ENCODE measurements around the gene SLC7A6. TPM values are rescaled to one million over a fixed set of nuclear protein-coding genes. Genes with fewer than 3 reads are reported as not detected.

SLC7A6 gene
- total RNA-seq, 2 donors from 2014 or later: 43.6 to 47.2 TPM

DNA sequence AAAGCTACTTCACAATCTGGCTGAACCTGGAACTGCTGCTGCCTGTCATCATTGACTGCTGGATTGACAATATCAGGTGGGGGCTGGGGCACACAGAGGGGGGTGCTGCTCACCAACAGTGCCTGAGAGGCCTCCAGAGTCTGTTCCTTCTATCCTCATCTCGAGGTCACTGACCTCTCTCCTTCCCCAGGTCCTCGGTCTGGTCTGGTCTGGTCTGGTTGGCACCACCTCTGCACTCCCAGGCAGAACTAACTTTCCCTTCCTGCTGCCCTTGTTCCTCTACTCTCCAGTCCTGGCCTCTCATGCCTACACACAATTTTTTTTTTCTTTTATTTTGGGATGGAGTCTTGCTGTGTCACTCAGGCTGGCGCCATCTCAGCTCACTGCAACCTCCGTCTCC, 15.0 kb upstream of the SLC7A6 start:
- H3K27me3 Mint-ChIP-seq (ENCODE audit: insufficient read depth): peaks cover 18% of the 10 kb centered on the region
- Histone ChIP-seq H3K9ac (ENCODE audit: extremely low read depth, low read length, poor library complexity, severe bottlenecking) (no peak overlapping the region), H3K4me1 (ENCODE audit: control insufficient read depth, insufficient read depth, low read length) (peaks cover 3% of the 10 kb centered on the region), H3K4me3 (ENCODE audit: low read length) (no peak overlapping the region), H3K9me3 (ENCODE audit: control insufficient read depth, low read length) (no peaks in the 10 kb centered on the region), H3K36me3 (ENCODE audit: control insufficient read depth, insufficient read depth, low read length) (no peaks in the 10 kb centered on the region), H3K27ac (ENCODE audit: low read depth, low read length) (no peak overlapping the region), H3K27me3 (ENCODE audit: control insufficient read depth, insufficient read depth, low read length, poor library complexity, severe bottlenecking) (peaks cover 5% of the 10 kb centered on the region)
- no peak overlapping the region for H3K4me3 Mint-ChIP-seq
- peaks cover 4% of the 10 kb centered on the region for H3K4me1 Mint-ChIP-seq
- TF ChIP-seq CTCF (conservative IDR thresholded peaks at IDR 0.05): no peak
- no peak for DNase-seq
- H3K36me3 Mint-ChIP-seq (ENCODE audit: low read depth): peaks cover 19% of the 10 kb centered on the region
- no peaks in the 10 kb centered on the region for H3K9me3 Mint-ChIP-seq
- H3K27ac Mint-ChIP-seq: no peak overlapping the region
- 94 to 97% methylated on average over 4 of the region's 4 CpGs for WGBS, 2 experiments (ENCODE audit: insufficient coverage in 1 of 2, insufficient read length in 1 of 2)

DNA sequence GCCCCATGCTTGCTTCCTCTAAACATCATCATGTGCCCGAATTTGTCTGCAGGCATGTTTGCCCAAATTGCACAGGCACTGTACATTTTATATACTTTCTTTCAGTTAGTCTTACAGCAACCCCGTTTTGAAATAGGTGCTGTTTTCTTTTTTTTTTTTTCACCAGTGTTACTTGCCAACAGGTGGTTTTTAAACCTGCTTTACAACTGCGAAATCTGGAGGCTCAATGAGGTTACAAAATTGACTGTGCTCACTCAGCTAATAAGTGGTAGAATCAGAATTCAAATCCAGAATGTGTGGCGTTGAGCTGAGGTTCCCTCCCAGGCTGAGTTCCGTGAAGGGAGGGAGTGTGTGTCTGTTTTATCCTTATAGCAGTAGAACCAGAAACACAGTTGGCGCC, 13.4 kb upstream of the SLC7A6 start:
- H3K36me3 ChIP-seq (ENCODE audit: control insufficient read depth, insufficient read depth, low read length): no peaks in the 10 kb centered on the region
- DNase-seq: no peak
- H3K27ac Mint-ChIP-seq: no peak overlapping the region
- H3K27me3 Mint-ChIP-seq (ENCODE audit: insufficient read depth): peaks cover 7% of the 10 kb centered on the region
- no peaks in the 10 kb centered on the region for H3K4me1 ChIP-seq (ENCODE audit: control insufficient read depth, insufficient read depth, low read length)
- WGBS, 2 experiments (ENCODE audit: insufficient coverage in 1 of 2, insufficient read length in 1 of 2): 93% methylated on average over 5 to 6 of the region's 6 CpGs
- no peaks in the 10 kb centered on the region for H3K27me3 ChIP-seq (ENCODE audit: control insufficient read depth, insufficient read depth, low read length, poor library complexity, severe bottlenecking)
- H3K9me3 ChIP-seq (ENCODE audit: control insufficient read depth, low read length): no peaks in the 10 kb centered on the region
- H3K27ac ChIP-seq (ENCODE audit: low read depth, low read length): no peak overlapping the region
- H3K36me3 Mint-ChIP-seq (ENCODE audit: low read depth): peaks cover 22% of the 10 kb centered on the region
- H3K9me3 Mint-ChIP-seq: no peaks in the 10 kb centered on the region
- no peak for TF ChIP-seq CTCF (conservative IDR thresholded peaks at IDR 0.05)
- no peaks in the 10 kb centered on the region for H3K4me1 Mint-ChIP-seq
- H3K9ac ChIP-seq (ENCODE audit: extremely low read depth, low read length, poor library complexity, severe bottlenecking): no peak overlapping the region
- no peak overlapping the region for H3K4me3 Mint-ChIP-seq
- no peak overlapping the region for H3K4me3 ChIP-seq (ENCODE audit: low read length)

DNA sequence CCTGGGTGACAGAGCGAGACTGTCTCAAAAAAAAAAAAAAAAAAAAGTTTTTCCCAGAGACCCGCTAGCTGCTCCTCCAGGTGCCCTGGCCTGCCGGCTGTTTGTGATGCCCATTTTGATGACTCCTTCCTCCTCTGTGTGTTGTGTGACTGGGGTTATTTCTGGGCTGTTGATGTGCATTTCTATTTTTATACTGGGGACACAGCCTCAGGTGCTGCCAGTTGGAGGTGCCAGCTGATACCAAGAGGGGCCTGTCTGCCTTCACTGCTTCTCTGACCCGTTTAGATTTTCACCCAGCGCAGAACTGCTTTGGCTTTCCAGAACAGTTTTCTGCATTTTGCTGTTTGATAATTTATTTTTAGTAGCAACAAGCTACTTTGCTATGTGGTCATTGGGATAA, 12.5 kb upstream of the SLC7A6 start:
- 93 to 100% methylated on average over 2 to 5 of the region's 5 CpGs for WGBS, 2 experiments (ENCODE audit: insufficient coverage in 1 of 2, insufficient read length in 1 of 2)
- Histone ChIP-seq H3K36me3 (ENCODE audit: control insufficient read depth, insufficient read depth, low read length) (no peaks in the 10 kb centered on the region), H3K9ac (ENCODE audit: extremely low read depth, low read length, poor library complexity, severe bottlenecking) (no peak overlapping the region), H3K27ac (ENCODE audit: low read depth, low read length) (no peak overlapping the region), H3K4me3 (ENCODE audit: low read length) (no peak overlapping the region), H3K27me3 (ENCODE audit: control insufficient read depth, insufficient read depth, low read length, poor library complexity, severe bottlenecking) (no peaks in the 10 kb centered on the region), H3K4me1 (ENCODE audit: control insufficient read depth, insufficient read depth, low read length) (no peaks in the 10 kb centered on the region), H3K9me3 (ENCODE audit: control insufficient read depth, low read length) (no peaks in the 10 kb centered on the region)
- Mint-ChIP-seq H3K27ac (no peak overlapping the region), H3K36me3 (ENCODE audit: low read depth) (peaks cover 23% of the 10 kb centered on the region), H3K9me3 (no peaks in the 10 kb centered on the region), H3K4me1 (no peaks in the 10 kb centered on the region), H3K4me3 (no peak overlapping the region), H3K27me3 (ENCODE audit: insufficient read depth) (peaks cover under 1% of the 10 kb centered on the region)
- no peak for TF ChIP-seq CTCF (conservative IDR thresholded peaks at IDR 0.05)
- no peak for DNase-seq
